Coronary artery (tissue), 2 donors: ENCODE data around the gene EEF2KMT.
"Not testable (repeated sequence)": the region's sequence is repeated elsewhere in the genome, so short reads cannot be mapped to it uniquely, and the experiment has no call there.

Source experiments
- DNase-seq: peaks from one replicate; pipeline ENCODE4 v3.0.0-alpha.2; 2017; ENCODE audit warnings: low spot score
- H3K27ac ChIP-seq, 2 donors: fragments of 200-600 bp; sonication (generic); one replicate each; pipeline ENCODE4 v1.5.1; 2016 to 2019
- H3K4me3 ChIP-seq: fragments of 200-600 bp; sonication (generic); 2 replicates; pipeline ENCODE4 v1.5.1; 2016; ENCODE audit warnings: mild to moderate bottlenecking, moderate library complexity
- TF ChIP-seq, protein P1 (sequence below): fragments of 200-600 bp; sonication (generic); IDR thresholded peaks from one replicate; pipeline ENCODE4 v1.5.1; 2019; ENCODE audit warnings: antibody characterized with exemption

EEF2KMT gene

GRCh38 chr16:5056352-5056751, 41.2 kb downstream of the EEF2KMT start:
- H3K4me3 ChIP-seq: no peak overlapping the region
- TF ChIP-seq, protein P1, sequence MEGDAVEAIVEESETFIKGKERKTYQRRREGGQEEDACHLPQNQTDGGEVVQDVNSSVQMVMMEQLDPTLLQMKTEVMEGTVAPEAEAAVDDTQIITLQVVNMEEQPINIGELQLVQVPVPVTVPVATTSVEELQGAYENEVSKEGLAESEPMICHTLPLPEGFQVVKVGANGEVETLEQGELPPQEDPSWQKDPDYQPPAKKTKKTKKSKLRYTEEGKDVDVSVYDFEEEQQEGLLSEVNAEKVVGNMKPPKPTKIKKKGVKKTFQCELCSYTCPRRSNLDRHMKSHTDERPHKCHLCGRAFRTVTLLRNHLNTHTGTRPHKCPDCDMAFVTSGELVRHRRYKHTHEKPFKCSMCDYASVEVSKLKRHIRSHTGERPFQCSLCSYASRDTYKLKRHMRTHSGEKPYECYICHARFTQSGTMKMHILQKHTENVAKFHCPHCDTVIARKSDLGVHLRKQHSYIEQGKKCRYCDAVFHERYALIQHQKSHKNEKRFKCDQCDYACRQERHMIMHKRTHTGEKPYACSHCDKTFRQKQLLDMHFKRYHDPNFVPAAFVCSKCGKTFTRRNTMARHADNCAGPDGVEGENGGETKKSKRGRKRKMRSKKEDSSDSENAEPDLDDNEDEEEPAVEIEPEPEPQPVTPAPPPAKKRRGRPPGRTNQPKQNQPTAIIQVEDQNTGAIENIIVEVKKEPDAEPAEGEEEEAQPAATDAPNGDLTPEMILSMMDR: no peak
- no peak for DNase-seq
- no peak overlapping the region for H3K27ac ChIP-seq

DNA sequence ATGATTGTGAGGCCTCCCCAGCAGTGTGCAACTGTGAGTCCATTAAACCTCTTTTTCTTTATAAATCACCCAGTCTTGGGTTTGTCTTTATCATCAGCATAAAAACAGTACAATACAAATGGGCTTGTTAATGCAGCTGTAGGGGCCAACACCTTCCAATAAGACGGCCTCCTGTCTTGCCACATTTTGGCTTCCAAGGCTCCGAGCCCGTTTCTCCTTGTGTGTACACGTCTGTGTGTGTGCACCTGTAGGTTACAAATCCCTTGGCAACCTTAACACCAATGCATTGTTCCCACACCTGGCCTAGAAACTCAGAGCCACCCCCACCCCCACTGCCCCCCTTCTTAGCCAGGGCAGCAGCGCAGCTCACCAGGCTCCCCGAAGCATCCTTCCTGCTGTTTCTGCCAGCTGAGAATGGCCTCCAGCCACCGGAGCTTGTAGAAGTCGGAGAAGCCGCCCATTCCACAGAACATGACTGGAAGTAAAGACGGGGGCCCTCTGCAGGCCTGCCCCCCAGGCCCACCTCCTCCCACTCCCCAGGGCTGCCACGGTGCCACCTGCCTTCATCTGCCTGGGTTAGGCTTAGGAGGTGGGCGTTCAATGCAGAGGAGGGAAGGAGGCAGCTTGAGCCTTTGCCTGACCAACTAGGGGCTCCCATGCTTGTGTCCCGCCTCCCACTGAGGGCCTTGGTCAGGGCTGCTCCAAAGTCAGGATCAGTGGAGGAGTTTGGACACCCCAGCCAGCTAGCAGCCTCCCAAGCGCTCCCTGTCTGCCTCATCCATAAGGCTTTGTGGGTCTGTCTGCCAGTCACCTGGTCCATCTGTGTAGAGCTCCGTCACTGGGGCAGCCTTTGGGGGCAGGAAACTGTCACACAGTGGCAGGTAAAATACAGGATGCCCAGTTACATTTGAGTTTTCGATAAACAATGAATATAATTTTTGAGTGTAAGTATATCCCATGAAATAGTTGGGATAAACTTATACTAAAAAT, 42.4 kb downstream of the EEF2KMT start:
- DNase-seq: no peak

DNA sequence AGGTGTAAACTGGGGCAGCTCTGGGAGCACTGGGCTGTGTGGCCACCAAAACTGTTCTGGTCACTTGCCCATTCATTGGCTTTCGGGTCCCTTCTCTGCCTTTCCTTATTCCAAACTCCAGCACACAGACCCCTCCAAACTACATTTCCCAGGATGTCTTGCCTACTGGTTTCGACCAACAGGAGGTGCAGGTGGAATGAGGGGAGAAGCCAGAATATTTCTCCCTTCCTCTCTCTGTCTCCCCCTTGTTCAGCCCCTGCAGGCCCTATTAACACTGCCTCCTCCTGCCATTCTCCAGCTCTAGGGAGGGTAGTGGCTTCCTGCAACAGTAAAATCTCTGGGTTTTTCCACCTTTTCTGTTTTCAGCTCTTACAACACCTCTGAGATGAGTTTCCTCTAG, 50.7 kb downstream of the EEF2KMT start:
- H3K27ac ChIP-seq: no peak overlapping the region
- TF ChIP-seq, protein P1: no peak
- DNase-seq: no peak
- H3K4me3 ChIP-seq: no peak overlapping the region

More for the DNA sequence above, 42.4 kb downstream of the EEF2KMT start:
- Histone ChIP-seq H3K27ac (no peak overlapping the region), H3K4me3 (no peak overlapping the region)
- TF ChIP-seq, protein P1: no peak

GRCh38 chr16:5045499-5046115, 52.0 kb downstream of the EEF2KMT start:
- H3K4me3 ChIP-seq: no peak overlapping the region
- TF ChIP-seq, protein P1: no peak
- H3K27ac ChIP-seq: no peak overlapping the region
- DNase-seq: no peak

DNA sequence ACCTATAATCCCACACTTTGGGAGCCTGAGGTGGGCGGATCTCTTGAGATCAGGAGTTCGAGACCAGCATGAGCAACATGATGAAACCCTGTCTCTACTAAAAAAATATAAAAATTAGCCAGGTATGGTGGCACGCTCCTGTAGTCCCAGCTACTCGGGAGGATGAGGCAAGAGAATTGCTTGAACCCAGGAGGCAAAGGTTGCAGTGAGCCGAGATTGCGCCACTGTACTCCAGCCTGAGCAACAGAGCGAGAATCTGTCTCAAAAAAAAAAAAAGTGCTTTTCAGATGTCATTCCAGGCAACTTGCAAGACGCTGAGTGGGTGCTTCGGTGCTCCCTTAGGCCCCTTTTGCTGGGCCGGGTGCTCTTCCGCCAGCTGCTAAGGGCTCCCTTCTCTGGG, 53.0 kb downstream of the EEF2KMT start:
- not testable (repeated sequence) for DNase-seq, H3K4me3 ChIP-seq, H3K27ac ChIP-seq

DNA sequence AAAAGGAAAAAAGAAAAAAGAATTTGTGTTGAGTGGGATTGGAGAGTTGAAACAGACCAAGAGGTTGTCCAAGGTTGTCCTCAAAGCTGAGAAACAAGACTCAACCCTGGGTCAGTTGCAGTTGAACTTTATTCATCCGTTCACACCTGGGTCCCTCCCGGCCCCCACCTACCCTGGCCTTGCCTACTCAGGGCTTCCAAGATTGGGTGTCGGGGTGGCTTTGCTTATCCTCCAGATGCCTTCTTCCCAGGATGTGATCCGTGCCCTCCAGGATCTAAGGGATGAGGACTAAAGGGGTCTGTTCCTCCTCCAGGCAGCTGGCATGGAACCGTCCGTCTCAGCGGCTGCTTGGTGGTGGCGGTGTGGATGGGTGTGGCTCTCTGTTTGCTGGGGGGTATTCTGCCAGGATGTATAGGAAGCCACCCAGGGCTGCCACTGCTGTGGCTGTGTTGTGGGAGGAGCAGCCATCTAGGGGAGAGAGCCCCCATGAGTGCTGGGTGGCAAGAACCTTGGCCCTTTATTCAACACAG, 53.5 kb downstream of the EEF2KMT start:
- Histone ChIP-seq H3K4me3 (no peak overlapping the region), H3K27ac (no peak overlapping the region)
- TF ChIP-seq, protein P1: no peak
- no peak for DNase-seq

DNA sequence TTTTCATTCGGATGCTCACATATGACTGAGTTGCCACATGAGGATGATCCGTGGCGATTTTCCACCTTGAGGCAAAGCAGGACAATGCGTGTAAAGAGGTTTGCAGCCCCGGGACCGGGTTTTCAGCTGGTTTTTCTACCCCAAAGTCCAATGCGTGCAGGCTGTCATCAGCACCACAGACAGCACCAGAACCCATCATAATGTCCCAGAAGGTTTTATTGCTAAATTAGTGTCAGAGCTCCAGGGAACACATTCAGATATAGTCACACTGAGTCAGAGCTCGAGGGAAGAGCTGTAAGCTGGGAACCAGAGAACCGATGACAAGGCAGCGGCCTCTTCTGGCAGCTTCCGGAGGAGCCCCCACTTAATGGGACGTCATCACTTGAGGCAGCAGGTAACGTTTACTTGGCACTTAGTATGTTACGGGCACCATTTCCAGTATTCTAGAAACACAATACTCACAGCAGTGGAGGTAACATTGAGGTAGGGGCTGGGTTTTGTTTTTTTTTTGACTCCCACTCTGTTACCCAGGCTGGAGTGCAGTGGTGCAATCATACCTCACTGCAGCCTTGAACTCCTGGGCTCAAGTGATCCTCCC, 54.9 kb downstream of the EEF2KMT start:
- no peak for DNase-seq
- Histone ChIP-seq H3K27ac (no peak overlapping the region), H3K4me3 (no peak overlapping the region)
- TF ChIP-seq, protein P1: no peak
